HG03159 (cell line): Measurements from ENCODE around the gene ZNF709.
A peak's percentile ranks its signal among the peaks of the same experiment; 100 is the strongest.
"Not testable (repeated sequence)": the region's sequence is repeated elsewhere in the genome, so short reads cannot be mapped to it uniquely, and the experiment has no call there.

ENCODE experiments used
- ATAC-seq: cut with Tn5 transposase; IDR thresholded peaks from one replicate; pipeline ENCODE4 v1.9.1; 2021; ENCODE audit warnings: mild to moderate bottlenecking, moderate library complexity; ENCODE audit not compliant: unreplicated experiment

ZNF709 gene

GRCh38 chr19:12453495-12453894, 31.1 kb downstream of the ZNF709 start:
- no peak for ATAC-seq

DNA sequence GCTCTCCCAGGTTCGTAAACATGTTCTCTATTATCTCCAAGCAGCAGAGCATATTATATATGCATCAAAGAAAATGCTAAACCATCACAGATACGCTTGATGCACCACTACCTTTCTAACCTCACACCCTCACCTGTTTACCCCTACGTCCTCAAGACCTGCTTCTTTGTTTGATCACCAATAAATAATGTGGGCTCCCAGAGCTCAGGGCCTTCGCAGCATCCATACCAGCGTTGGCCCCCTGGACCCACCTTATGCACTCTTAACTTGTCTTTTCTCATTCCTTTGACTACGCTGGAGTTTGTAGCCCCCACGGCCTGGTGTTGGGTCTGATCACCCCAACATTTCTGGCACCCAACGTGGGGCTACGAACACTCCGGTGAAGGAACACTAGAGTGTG, 33.8 kb downstream of the ZNF709 start:
- ATAC-seq = no peak

DNA sequence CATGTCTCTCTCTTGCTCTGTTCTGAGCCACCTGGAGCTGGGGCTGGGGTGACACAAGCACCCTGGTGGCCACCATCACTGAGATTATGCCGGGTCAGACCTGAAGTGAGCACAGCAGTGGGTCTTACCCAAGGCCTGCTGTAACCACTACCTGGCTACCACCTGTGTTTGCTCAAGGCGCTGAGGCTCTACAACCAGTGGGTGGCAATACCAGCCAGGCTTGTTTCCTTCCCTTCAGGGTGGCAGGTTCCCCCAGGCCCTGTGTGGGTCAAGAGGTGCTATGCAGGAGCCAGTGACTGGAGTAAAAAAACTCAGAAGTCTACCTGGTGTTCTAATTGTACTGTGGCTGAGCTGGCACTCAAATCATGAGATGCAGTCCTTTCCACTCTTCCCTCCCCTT, 35.8 kb downstream of the ZNF709 start:
- ATAC-seq = no peak

DNA sequence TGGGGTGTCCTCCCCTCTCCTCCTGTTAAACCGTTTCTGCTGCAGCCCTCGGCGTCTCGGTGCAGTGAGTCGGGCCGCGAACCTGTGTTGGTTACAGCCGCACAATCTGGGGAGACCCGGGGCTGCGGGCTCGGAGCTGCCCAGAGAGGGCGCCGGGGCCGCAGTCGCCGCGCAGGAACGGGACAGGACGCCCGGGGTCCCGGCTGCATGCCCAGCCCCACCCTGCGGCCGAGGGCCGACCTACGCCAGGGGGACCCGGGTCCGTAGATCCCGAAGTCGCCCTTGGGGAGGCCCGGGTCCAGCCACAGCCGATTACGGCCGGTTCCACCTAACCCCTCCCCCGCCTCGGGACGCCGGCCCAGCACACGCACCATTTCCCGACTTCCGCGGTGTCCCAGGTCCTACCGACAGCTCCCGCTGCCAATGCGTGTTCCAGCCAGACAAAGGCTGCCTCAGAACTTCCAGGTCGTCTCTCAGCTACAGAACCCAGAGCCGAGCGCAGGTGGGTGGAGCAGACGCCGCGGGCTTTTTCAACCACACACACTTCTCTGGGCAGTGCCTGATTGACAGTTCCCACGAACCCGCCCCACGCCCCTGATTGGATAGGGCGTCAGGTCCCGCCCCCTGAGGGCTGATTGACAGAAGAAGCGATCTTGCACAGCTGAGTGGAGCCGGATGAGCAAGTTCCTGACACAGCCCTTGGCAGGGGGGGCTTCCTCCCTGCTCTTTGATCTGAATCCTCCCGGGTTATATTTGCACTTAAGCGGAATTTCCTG, 43.9 kb downstream of the ZNF709 start, which contains the start of gene ZNF443:
ZNF443 (minus strand) TSS at position 481 of the 776 bp plus-strand sequence; CDS start at position 374, 107 bp downstream.
- ATAC-seq = peak; percentile 92

GRCh38 chr19:12439686-12440540, 44.7 kb downstream of the ZNF709 start:
- ATAC-seq = peak; percentile 35

- not testable (repeated sequence) for ATAC-seq
These were observed 53.8 kb downstream of the ZNF709 start for GRCh38 chr19:12430726-12431299.

- no peak for ATAC-seq
These were observed 58.7 kb downstream of the ZNF709 start for GRCh38 chr19:12425888-12426274.

- ATAC-seq = no peak
These were observed 59.3 kb downstream of the ZNF709 start for GRCh38 chr19:12425236-12425887.

GRCh38 chr19:12417273-12417672, 67.3 kb downstream of the ZNF709 start:
- ATAC-seq = not testable (repeated sequence)

GRCh38 chr19:12411893-12412292, 72.7 kb downstream of the ZNF709 start:
- ATAC-seq = no peak
